ENCODE measurements around the gene COL5A2. TPM values are rescaled to one million over a fixed set of nuclear protein-coding genes. Genes with fewer than 3 reads are reported as not detected.

Gene COL5A2
- total RNA-seq, 6 experiments from 2014 or later, result 5.7 to 17.6 (median 8.6) TPM

DNA sequence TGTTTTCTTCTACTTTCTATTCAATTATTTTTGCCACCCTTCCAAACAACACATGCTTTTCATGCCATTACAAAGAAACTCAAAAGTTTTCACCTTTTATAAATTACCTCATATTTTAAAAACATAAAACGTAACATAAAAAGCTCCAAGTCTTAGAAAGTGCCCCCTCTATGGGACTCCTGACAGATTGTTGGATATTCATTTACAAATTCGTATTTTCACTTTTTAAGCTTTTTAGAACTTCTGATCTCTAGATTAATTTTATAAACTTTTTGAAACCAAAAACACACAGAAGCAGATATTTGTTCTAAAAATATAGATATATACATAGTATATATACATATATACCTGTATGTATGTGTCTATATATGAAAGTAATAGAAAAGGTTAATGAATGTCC, 1.5 kb downstream of the COL5A2 start:
- Histone ChIP-seq H3K4me3 (peak overlapping the region; percentile 24 to 52 (median 41)), H3K9me3 (no peaks in the 10 kb centered on the region), H3K4me1 (no peaks in the 10 kb centered on the region), H3K27ac (peak overlapping the region in 1 of 3 donors; percentile 19), H3K27me3 (no peaks in the 10 kb centered on the region), H3K36me3 (no peaks in the 10 kb centered on the region)
- DNase-seq (no peak), ATAC-seq (peak in 1 of 4 donors; percentile 30)
- intact Hi-C loops (cut with DNase I), result no loop called here
- 14% methylated on average over 2 of the region's 2 CpGs for WGBS (ENCODE audit: insufficient coverage, low coverage, low lambda C conversion rate, missing lambda C conversion rate)
- no peak for TF ChIP-seq POLR2A (IDR thresholded peaks at IDR 0.05)
- TF ChIP-seq, protein P1, sequence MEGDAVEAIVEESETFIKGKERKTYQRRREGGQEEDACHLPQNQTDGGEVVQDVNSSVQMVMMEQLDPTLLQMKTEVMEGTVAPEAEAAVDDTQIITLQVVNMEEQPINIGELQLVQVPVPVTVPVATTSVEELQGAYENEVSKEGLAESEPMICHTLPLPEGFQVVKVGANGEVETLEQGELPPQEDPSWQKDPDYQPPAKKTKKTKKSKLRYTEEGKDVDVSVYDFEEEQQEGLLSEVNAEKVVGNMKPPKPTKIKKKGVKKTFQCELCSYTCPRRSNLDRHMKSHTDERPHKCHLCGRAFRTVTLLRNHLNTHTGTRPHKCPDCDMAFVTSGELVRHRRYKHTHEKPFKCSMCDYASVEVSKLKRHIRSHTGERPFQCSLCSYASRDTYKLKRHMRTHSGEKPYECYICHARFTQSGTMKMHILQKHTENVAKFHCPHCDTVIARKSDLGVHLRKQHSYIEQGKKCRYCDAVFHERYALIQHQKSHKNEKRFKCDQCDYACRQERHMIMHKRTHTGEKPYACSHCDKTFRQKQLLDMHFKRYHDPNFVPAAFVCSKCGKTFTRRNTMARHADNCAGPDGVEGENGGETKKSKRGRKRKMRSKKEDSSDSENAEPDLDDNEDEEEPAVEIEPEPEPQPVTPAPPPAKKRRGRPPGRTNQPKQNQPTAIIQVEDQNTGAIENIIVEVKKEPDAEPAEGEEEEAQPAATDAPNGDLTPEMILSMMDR (IDR thresholded peaks at IDR 0.05), result peak; percentile 16 to 31 (median 24)

DNA sequence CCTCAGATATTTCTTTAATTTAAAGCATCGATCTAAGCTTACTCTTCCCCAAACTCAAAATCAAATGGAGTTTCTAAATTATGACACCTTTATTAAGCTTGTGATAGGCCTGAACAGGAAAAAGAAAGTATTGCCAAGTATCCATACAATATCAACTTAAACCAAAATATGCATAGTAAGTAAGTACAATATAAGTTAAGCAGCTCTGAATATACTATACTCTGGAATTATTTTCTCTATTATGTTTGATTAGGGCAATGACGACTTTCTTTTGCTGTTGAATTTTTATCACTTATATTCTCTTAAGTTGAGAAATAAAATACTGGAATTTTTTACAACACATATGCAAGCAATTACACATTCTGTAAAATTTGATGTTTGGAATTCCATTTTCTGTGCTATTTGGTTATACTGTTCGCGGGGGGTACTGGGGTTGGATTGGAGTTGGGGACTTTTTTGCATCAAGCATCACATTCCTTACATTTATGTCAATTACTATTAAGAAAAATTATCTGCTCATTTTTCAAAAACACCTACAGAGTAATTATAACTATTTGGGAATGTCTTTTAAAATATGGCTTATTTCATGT, 2.2 kb downstream of the COL5A2 start:
- H3K27ac ChIP-seq, result peak overlapping the region in 1 of 3 donors; percentile 19
- 64% methylated on average over 4 of the region's 4 CpGs for WGBS (ENCODE audit: insufficient coverage, low coverage, low lambda C conversion rate, missing lambda C conversion rate)
- DNase-seq, result no peak
- H3K9me3 ChIP-seq, result no peaks in the 10 kb centered on the region
- TF ChIP-seq, protein P1 (IDR thresholded peaks at IDR 0.05), result no peak
- TF ChIP-seq POLR2A (IDR thresholded peaks at IDR 0.05), result no peak
- no peak for ATAC-seq
- no peaks in the 10 kb centered on the region for H3K36me3 ChIP-seq
- no peaks in the 10 kb centered on the region for H3K27me3 ChIP-seq
- intact Hi-C loops (cut with DNase I), result no loop called here
- H3K4me1 ChIP-seq, result no peaks in the 10 kb centered on the region
- H3K4me3 ChIP-seq, result peak overlapping the region in 2 of 3 donors; percentile 2 to 52

DNA sequence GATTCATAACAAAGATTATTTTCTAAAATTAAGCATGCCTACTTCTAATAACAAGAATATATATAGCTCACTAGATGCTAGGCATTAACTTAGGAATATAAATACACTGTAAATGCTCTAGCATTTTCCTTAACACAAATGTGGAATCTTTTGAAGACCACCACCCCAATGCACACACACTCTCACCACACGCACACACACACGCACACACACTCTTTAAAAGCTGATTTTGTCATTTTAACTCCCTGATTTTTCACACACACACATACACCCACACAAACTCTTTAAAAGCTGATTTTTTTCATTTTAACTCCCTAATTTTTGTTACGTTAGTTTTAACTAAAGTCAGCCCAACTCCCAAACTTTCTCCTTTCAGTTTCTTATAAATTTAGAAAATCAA, 3.0 kb downstream of the COL5A2 start:
- TF ChIP-seq, protein P1 (IDR thresholded peaks at IDR 0.05), result no peak
- no peak for TF ChIP-seq POLR2A (IDR thresholded peaks at IDR 0.05)
- ATAC-seq (no peak), DNase-seq (no peak)
- Histone ChIP-seq H3K4me3 (peak overlapping the region in 1 of 3 donors; percentile 2), H3K36me3 (no peaks in the 10 kb centered on the region), H3K4me1 (no peaks in the 10 kb centered on the region), H3K27me3 (no peaks in the 10 kb centered on the region), H3K27ac (peak overlapping the region in 1 of 3 donors; percentile 19), H3K9me3 (no peaks in the 10 kb centered on the region)
- 59% methylated on average over 3 of the region's 3 CpGs for WGBS (ENCODE audit: insufficient coverage, low coverage, low lambda C conversion rate, missing lambda C conversion rate)
- intact Hi-C loops (cut with DNase I), result no loop called here

DNA sequence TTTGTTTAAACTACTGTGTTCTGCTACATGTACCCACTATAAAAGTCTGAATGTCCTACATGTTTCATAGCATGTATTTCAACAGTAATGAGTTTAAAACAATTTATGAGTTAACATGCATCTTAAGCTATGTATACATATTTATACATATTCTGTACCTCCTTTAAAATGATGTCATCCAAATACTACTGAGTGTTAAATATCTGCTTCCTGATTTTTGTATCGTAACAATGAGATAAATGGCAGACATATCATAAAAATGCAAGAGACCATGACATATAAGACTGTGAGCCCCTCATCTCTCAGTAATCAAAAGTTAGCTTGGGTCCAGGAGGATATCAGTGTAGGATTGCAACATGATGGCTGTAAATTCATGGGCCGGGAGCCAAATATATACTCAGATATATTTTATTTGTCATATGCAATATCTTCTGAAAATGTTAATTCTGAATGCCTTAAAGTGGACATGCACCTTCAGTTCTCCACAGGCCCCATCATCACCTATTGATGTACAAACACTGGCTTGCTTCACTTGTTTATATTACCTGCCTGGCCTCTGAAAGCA, 3.6 kb downstream of the COL5A2 start:
- Histone ChIP-seq H3K9me3 (no peaks in the 10 kb centered on the region), H3K36me3 (no peaks in the 10 kb centered on the region), H3K4me3 (no peak overlapping the region), H3K4me1 (no peaks in the 10 kb centered on the region), H3K27ac (no peak overlapping the region), H3K27me3 (no peaks in the 10 kb centered on the region)
- peak in 1 of 4 donors; percentile 15 for ATAC-seq
- 58% methylated on average over 2 of the region's 2 CpGs for WGBS (ENCODE audit: insufficient coverage, low coverage, low lambda C conversion rate, missing lambda C conversion rate)
- TF ChIP-seq POLR2A (IDR thresholded peaks at IDR 0.05), result no peak
- TF ChIP-seq, protein P1 (IDR thresholded peaks at IDR 0.05), result no peak
- no peak for DNase-seq
- intact Hi-C loops (cut with DNase I), result no loop called here

All from right lobe of liver (tissue), 6 donors.